Mononuclear cell (primary cell): Measurements from ENCODE around the gene ZNF302. TPM values are rescaled to one million over a fixed set of nuclear protein-coding genes. Genes with fewer than 3 reads are reported as not detected.

Experiments used
- H3K27me3 ChIP-seq: 2 replicates; pipeline ENCODE4 v1.6.0; 2011; ENCODE audit warnings: low read length, control low read depth; ENCODE audit not compliant: insufficient read depth
- H3K4me1 ChIP-seq: 2 replicates; pipeline ENCODE4 v1.5.1; 2011; ENCODE audit warnings: mild to moderate bottlenecking, low read length, control low read depth; ENCODE audit not compliant: insufficient read depth
- H3K4me3 ChIP-seq: 2 replicates; pipeline ENCODE4 v1.5.1; 2011; ENCODE audit warnings: mild to moderate bottlenecking, low read length, moderate library complexity
- H3K9me3 ChIP-seq: 2 replicates; pipeline ENCODE4 v1.5.1; 2011; ENCODE audit warnings: low read depth, mild to moderate bottlenecking, control low read depth, low read length
- total RNA-seq: library from RNA; depleted of rRNA; stranded (reverse); fragments of >200 nt; gene quantifications from one replicate; pipeline ENCODE4 v1.2.3, GENCODE V29; 2012

ZNF302 gene
- total RNA-seq, 1 donor = 7.7 TPM

DNA sequence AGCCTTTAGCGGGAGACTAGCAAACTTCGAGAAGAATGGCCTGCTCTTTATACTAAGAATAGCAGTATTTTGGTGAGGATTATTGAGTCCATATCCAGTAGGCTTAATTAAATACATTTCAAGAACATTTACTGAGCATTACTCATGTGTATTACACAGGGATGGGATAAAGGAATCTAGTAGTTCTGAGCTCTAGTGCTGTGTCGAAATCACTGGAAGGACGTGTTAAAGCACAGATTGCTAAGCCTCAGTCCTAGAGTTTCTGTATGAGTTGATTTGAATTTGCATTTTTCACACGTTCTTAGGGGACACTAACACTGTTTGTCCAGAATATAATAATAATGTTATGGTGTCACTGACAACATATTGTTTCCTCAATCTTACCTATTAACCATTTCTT lies 9.0 kb downstream of the ZNF302 start:
- Histone ChIP-seq H3K9me3 (peaks cover 65% of the 10 kb centered on the region), H3K4me1 (no peaks in the 10 kb centered on the region), H3K4me3 (no peak overlapping the region), H3K27me3 (no peaks in the 10 kb centered on the region)

- Histone ChIP-seq H3K9me3 (peaks cover 58% of the 10 kb centered on the region), H3K4me3 (no peak overlapping the region), H3K4me1 (no peaks in the 10 kb centered on the region), H3K27me3 (no peaks in the 10 kb centered on the region)
Measured at GRCh38 chr19:34687348-34687747, 9.9 kb downstream of the ZNF302 start.

DNA sequence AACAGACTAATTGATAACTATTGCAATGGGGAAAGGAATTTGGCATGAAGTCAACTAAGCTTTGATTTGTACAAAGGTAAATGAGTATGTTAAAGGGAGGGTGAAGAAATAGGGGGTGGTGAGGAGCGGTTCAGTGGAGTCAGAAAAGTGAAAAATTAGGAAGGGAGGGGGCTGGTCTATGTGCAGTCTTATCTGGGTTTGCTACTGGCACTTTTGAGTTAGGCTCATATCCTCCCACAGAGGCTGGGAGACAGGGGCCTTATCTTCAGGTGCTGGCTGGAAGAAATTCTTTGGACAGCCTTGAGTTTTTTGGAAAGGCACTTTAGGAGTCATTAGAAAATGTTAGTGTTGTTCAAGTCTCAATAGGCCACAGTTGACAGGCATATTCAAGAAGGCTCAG lies 11.1 kb downstream of the ZNF302 start:
- no peaks in the 10 kb centered on the region for H3K4me1 ChIP-seq
- no peak overlapping the region for H3K4me3 ChIP-seq
- peaks cover 46% of the 10 kb centered on the region for H3K9me3 ChIP-seq
- H3K27me3 ChIP-seq = peaks cover 3% of the 10 kb centered on the region

GRCh38 chr19:34690372-34690771 lies 12.9 kb downstream of the ZNF302 start:
- Histone ChIP-seq H3K4me1 (no peaks in the 10 kb centered on the region), H3K4me3 (no peak overlapping the region), H3K27me3 (peaks cover 3% of the 10 kb centered on the region), H3K9me3 (peaks cover 28% of the 10 kb centered on the region)

DNA sequence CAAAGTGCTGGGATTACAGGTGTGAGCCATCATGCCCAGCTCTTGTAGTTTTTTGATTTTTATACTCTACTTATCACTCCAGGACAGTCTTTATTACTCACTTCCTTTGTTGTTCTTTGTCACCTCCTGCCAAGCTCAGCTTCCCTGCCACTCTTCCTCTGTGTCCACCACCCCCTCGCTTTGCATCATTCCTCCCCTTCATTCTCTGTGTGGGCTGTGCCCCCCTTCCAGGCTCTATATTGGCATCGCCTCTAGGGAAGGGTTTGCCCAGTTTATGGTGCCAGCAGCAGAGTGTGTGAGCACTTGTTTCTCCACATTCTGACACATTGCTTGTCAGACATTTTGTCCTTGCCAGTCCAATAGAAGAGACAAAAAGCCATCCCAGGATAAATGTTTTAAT lies 15.1 kb downstream of the ZNF302 start:
- H3K9me3 ChIP-seq = peaks cover 6% of the 10 kb centered on the region
- no peaks in the 10 kb centered on the region for H3K4me1 ChIP-seq

DNA sequence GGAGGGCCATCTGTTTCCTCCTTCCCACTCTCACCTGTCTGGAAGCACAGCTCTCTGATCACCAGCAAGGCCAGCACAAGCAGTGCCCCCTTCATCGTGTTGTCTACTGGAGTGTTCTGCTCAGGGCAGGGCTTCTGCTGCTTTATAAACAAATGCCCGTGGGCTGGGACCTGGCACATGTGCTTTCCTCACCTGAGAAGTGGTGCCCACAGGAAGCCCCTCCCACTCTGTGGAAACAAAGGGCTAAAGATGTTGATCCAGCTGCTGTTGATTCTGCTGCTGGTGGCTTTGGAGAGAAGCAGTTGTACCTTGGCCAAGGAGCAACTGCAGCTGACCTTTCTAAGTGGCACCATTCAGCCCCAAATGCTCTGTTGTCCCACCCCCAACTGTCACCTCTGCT lies 30.2 kb downstream of the ZNF302 start:
- Histone ChIP-seq H3K4me3 (no peak overlapping the region), H3K4me1 (no peaks in the 10 kb centered on the region), H3K27me3 (no peaks in the 10 kb centered on the region), H3K9me3 (no peaks in the 10 kb centered on the region)

More for the DNA sequence above, 15.1 kb downstream of the ZNF302 start:
- peaks cover 3% of the 10 kb centered on the region for H3K27me3 ChIP-seq
- no peak overlapping the region for H3K4me3 ChIP-seq

- no peaks in the 10 kb centered on the region for H3K4me1 ChIP-seq
- peaks cover 22% of the 10 kb centered on the region for H3K27me3 ChIP-seq
- peaks cover 35% of the 10 kb centered on the region for H3K9me3 ChIP-seq
- no peak overlapping the region for H3K4me3 ChIP-seq
Measured at GRCh38 chr19:34711890-34712289, 34.4 kb downstream of the ZNF302 start.

DNA sequence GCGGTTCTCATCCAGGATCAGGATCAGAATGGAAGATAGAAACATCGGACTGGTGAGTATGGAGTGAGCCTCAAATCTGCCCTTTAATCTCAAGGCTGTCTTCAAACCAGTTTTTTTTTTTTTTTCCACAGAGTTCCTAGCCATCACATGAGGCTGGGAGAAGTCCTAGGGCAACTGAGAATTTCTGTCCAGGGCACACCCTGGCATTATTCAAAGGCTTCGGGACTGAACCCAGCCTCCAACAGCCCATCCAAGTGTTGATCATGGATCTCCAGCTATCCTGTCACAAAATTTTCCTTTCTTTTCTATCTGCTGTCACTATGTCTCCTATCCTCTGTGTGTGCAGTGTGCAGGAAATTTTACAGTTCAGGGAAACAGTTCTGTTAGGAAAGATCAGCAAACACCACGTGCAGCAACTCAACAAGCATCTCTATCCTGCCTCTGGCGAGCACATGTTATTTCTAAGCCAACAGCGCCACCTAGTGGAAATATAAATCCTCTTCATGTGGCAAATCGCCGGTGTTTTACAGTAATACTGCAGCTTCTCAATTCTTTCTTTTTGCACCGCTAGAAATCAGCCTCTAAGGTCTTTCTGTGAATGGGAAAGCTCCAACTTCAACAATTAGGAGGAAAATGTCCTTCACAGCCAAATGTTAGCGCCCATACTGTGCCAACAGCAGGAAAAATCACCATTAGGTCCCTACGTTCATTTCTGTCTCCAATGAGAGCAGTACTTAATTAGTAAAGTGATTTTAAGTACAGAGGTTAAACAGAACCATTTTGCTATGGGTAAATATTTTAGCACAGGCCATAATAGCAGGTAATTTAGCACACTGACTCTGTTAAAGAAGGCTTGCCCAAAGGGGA lies 35.1 kb downstream of the ZNF302 start:
- Histone ChIP-seq H3K27me3 (peaks cover 26% of the 10 kb centered on the region), H3K9me3 (peaks cover 35% of the 10 kb centered on the region), H3K4me3 (no peak overlapping the region), H3K4me1 (no peaks in the 10 kb centered on the region)

- peaks cover 27% of the 10 kb centered on the region for H3K27me3 ChIP-seq
- no peaks in the 10 kb centered on the region for H3K4me1 ChIP-seq
- H3K4me3 ChIP-seq = no peak overlapping the region
- peaks cover 35% of the 10 kb centered on the region for H3K9me3 ChIP-seq
Measured at GRCh38 chr19:34713262-34713637, 35.8 kb downstream of the ZNF302 start.

DNA sequence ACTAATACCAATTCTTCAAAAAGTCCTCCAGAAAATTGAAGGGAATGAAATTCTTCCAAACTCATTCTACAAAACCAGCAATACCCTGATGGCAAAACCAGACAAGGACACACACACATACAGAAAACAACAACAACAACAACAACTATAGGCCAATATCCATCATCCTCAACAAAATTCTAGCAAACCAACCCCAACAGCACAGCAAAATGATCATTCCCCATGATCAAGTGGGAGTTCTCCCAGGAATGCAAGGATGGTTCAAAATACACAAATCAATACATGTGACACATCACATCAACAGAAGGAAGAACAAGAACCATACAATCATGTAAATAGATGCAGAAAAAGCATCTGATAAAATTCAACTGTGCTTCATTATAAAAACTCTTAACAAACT lies 37.9 kb downstream of the ZNF302 start:
- H3K27me3 ChIP-seq = peaks cover 27% of the 10 kb centered on the region

GRCh38 chr19:34722353-34722752 lies 44.9 kb downstream of the ZNF302 start:
- no peaks in the 10 kb centered on the region for H3K4me1 ChIP-seq
- no peaks in the 10 kb centered on the region for H3K9me3 ChIP-seq
- H3K27me3 ChIP-seq = peaks cover 6% of the 10 kb centered on the region
- H3K4me3 ChIP-seq = no peak overlapping the region

More for the DNA sequence above, 37.9 kb downstream of the ZNF302 start:
- Histone ChIP-seq H3K4me1 (no peaks in the 10 kb centered on the region), H3K4me3 (no peak overlapping the region), H3K9me3 (peaks cover 35% of the 10 kb centered on the region)

GRCh38 chr19:34725400-34725799 lies 47.9 kb downstream of the ZNF302 start:
- Histone ChIP-seq H3K9me3 (no peaks in the 10 kb centered on the region), H3K4me3 (no peak overlapping the region), H3K4me1 (no peaks in the 10 kb centered on the region), H3K27me3 (peaks cover 5% of the 10 kb centered on the region)

DNA sequence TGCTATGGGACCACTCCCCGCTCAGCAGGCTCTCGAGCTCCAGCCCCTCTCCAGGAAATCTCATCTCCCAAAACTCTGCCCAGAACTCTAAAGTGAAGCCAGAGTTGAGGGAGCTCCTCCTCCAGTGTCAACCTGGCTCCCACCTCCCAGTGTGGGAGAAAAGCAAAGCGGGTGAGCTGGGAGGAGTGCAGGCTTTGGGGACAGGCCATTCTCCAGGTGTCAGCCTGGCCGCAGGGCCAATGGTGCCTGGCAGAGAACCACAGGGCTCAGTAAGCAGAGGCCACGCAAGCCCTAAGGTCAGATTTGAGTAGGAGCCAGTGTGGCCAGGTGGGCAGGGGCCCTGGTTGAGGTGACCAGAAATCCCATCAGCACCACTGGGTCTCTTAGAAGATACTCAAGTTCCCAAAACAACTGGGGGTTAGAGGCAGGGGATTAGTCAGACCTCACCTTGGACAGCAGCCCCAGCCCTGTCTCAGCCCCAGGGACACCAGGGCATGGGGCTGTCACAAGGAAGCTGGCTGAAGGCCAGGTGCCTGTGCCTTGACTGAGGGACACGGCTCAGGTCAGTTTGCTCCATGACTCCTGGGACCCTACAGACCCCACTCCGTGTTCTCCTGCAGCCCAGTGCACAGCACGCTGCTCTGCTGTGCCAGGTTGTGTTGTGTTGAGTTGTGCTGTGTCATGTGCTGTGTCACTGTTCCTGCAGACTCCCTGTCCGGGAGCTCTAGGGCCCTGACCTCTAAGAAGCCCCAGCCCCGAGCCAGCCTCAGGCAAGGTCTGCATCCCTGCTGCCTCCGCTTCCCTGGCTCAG lies 53.7 kb downstream of the ZNF302 start:
- H3K4me3 ChIP-seq = no peak overlapping the region
- H3K4me1 ChIP-seq = peaks cover 21% of the 10 kb centered on the region
- H3K9me3 ChIP-seq = no peaks in the 10 kb centered on the region
- H3K27me3 ChIP-seq = peaks cover 5% of the 10 kb centered on the region

GRCh38 chr19:34731964-34732363 lies 54.5 kb downstream of the ZNF302 start:
- H3K4me3 ChIP-seq = no peak overlapping the region

DNA sequence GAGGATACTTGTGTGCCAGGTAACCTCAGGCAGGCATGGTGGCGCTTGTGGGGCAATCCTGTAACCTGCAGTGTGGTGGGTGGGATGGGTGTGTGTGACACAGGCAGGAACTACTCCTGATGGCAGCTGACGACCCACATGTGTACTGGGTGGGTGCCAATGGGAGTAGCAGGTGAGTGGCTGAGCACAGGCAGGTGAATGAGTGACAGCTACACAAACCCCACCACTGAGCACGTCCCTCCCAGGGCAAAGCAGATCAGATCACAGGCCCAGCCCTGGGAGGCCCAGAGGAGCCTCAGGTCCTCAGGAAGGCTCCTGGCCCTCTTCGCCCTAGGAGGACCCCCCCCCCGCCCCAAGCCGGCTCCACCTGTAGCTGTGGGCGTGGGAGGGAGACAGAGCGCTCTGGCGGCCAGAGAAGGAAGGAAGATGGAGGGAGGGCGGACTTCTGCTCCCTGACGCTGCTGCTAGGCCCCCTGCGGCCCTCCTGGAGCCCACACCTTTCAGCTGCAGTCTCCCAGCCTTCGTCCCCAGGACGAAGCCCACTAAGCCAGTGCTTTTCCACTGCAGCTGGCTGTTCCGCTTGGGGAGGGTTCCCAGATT lies 55.2 kb downstream of the ZNF302 start:
- Histone ChIP-seq H3K9me3 (no peaks in the 10 kb centered on the region), H3K4me1 (peaks cover 21% of the 10 kb centered on the region), H3K27me3 (peaks cover under 1% of the 10 kb centered on the region), H3K4me3 (peak overlapping the region; percentile 80)

More at GRCh38 chr19:34731964-34732363, 54.5 kb downstream of the ZNF302 start:
- no peaks in the 10 kb centered on the region for H3K9me3 ChIP-seq
- peaks cover 2% of the 10 kb centered on the region for H3K27me3 ChIP-seq
- H3K4me1 ChIP-seq = peaks cover 21% of the 10 kb centered on the region
